Ascending aorta (tissue), 2 donors: ENCODE data around the gene ADCY6. TPM values are rescaled to one million over a fixed set of nuclear protein-coding genes. Genes with fewer than 3 reads are reported as not detected.

ENCODE experiments used
- DNase-seq, 2 donors: peaks; one replicate each; pipeline ENCODE4 v3.0.0-alpha.2; 2019; ENCODE audit warnings: low spot score in 2 of 2
- H3K27ac ChIP-seq, 2 donors: fragments of 200-600 bp; sonication (generic); one replicate each; pipeline ENCODE4 v1.5.1; 2016 to 2017; ENCODE audit warnings: mild to moderate bottlenecking in 1 of 2
- H3K27me3 ChIP-seq: fragments of 200-600 bp; sonication (generic); one replicate; pipeline ENCODE4 v1.5.1; 2017
- H3K36me3 ChIP-seq, 2 donors: fragments of 200-600 bp; sonication (generic); one replicate each; pipeline ENCODE4 v1.5.1; 2016
- H3K4me1 ChIP-seq, 2 donors: fragments of 200-600 bp; sonication (generic); one replicate each; pipeline ENCODE4 v1.5.1; 2016 to 2017; ENCODE audit warnings: mild to moderate bottlenecking in 1 of 2
- H3K4me3 ChIP-seq, 2 donors: fragments of 200-600 bp; sonication (generic); one replicate each; pipeline ENCODE4 v1.5.1; 2016 to 2017; ENCODE audit warnings: mild to moderate bottlenecking in 1 of 2
- H3K9me3 ChIP-seq, 2 donors: fragments of 200-600 bp; sonication (generic); one replicate each; pipeline ENCODE4 v1.5.1; 2016
- intact Hi-C: fragments of 100-400 bp; cut with DNase I; formaldehyde crosslinking; loops from one replicate; pipeline ENCODE4 v1.15.1; 2023
- total RNA-seq: library from RNA; depleted of rRNA; stranded (reverse); fragments of >200 nt; gene quantifications from one replicate; pipeline ENCODE4 v1.1.0, GENCODE V29; 2016
- TF ChIP-seq, protein P1 (sequence below), 3 experiments: fragments of 200-600 bp in 2 of 3; fragments of 450-650 bp in 1 of 3; sonication (generic) in 2 of 3; IDR thresholded peaks; one replicate each; pipeline ENCODE4 v1.5.1; 2016 to 2019; ENCODE audit warnings: antibody characterized with exemption in 3 of 3, mild to moderate bottlenecking in 1 of 3, moderate library complexity in 1 of 3

The ADCY6 gene
- total RNA-seq, 1 donor from 2014 or later: 65.0 TPM

- no peaks in the 10 kb centered on the region for H3K27me3 ChIP-seq
- peaks cover 16 to 18% of the 10 kb centered on the region in 2 donors for H3K36me3 ChIP-seq
- peak overlapping the region; percentile 89 to 93 for H3K27ac ChIP-seq
- intact Hi-C loops: no loop called here
- TF ChIP-seq, protein P1, sequence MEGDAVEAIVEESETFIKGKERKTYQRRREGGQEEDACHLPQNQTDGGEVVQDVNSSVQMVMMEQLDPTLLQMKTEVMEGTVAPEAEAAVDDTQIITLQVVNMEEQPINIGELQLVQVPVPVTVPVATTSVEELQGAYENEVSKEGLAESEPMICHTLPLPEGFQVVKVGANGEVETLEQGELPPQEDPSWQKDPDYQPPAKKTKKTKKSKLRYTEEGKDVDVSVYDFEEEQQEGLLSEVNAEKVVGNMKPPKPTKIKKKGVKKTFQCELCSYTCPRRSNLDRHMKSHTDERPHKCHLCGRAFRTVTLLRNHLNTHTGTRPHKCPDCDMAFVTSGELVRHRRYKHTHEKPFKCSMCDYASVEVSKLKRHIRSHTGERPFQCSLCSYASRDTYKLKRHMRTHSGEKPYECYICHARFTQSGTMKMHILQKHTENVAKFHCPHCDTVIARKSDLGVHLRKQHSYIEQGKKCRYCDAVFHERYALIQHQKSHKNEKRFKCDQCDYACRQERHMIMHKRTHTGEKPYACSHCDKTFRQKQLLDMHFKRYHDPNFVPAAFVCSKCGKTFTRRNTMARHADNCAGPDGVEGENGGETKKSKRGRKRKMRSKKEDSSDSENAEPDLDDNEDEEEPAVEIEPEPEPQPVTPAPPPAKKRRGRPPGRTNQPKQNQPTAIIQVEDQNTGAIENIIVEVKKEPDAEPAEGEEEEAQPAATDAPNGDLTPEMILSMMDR (IDR thresholded peaks at IDR 0.05): no peak
- peaks cover 32 to 50% of the 10 kb centered on the region in 2 donors for H3K4me1 ChIP-seq
- H3K4me3 ChIP-seq: peak overlapping the region; percentile 8 to 20
- DNase-seq: no peak
- no peaks in the 10 kb centered on the region for H3K9me3 ChIP-seq
Observed at GRCh38 chr12:48782457-48783395, 6.2 kb downstream of the ADCY6 start.

DNA sequence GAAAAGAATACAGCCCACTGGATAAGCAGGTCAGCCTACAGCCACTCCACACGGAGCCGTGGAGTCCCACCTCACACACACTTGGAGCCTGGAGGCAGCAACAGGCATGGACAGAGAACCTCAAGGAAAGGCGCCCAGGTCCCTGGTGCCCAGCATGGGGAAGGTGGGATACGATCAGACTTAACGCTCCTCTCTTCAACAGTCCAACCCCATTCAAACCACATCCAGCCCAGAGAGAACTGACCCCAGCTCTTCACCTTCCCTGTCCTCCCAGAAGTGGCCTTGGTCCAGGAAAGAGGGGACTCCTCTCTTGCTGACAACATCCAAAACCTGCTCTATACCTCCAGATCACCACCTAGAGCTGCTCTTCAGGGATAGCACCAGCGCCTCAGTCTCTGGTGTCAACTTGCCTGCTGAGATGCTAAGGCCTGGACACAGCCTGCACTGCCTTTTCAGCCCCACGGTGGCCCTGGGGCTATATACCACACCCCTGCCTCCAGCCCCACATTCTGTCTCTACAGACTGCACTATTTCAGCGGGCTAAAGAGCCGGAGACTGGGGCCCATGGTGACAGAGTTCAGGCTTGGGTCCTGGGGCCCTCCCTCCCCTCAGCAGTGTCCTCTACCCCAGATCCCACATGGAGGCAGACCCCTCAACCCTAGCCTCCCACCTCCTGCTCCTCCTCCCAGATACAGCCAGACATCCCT, 7.0 kb downstream of the ADCY6 start:
- Histone ChIP-seq H3K4me3 (peak overlapping the region; percentile 8 to 20), H3K27ac (peak overlapping the region; percentile 89 to 93), H3K27me3 (no peaks in the 10 kb centered on the region), H3K4me1 (peaks cover 32 to 50% of the 10 kb centered on the region in 2 donors), H3K9me3 (no peaks in the 10 kb centered on the region), H3K36me3 (peaks cover 23 to 26% of the 10 kb centered on the region in 2 donors)
- no peak for DNase-seq
- TF ChIP-seq, protein P1 (IDR thresholded peaks at IDR 0.05): no peak
- intact Hi-C loops: loop anchor here (2.0 kb wide), 1 partner anchor 175 kb away; the partner anchor contains the start of gene ARF3

DNA sequence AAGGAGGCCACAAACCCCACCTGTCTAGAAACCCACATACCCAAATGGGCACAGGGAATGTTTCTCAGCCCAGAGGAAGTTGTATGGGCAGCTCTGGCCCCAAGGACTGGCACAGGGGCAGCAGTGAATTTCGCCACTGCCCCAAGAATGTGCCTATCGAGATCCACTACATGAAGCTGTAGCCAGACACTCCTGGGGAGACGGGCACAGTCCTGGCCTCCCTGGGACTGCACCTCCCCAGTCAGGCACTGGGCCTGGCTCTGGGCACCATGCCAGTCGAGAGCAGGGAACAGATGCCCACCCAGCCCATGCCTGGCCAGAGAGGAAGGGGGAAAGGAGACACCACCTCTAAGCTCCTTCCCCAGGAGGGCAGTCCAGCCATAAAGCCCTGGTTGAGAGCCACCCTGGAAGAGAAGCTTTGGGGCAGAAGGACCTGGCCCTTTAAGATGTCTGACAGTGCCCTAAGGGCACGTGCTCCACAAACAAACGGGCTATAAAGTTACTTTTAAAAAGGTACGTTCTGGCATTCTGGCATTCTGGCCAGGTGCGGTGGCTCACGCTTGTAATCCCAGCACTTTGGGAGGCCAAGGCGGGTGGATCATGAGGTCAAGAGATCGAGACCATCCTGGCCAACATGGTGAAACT, 8.4 kb downstream of the ADCY6 start:
- intact Hi-C loops: loop anchor here (2.0 kb wide), 1 partner anchor 176 kb away; the partner anchor contains the start of gene ARF3
- Histone ChIP-seq H3K27ac (peak overlapping the region; percentile 89 to 93), H3K9me3 (no peaks in the 10 kb centered on the region), H3K36me3 (peaks cover 37 to 40% of the 10 kb centered on the region in 2 donors), H3K4me3 (peak overlapping the region; percentile 30 to 42), H3K27me3 (no peaks in the 10 kb centered on the region), H3K4me1 (peaks cover 25 to 41% of the 10 kb centered on the region in 2 donors)
- peak in 1 of 2 donors; percentile 69 for DNase-seq
- TF ChIP-seq, protein P1 (IDR thresholded peaks at IDR 0.05): no peak

- peak; percentile 70 to 94 for DNase-seq
- Histone ChIP-seq H3K36me3 (peaks cover 44 to 46% of the 10 kb centered on the region in 2 donors), H3K4me3 (peak overlapping the region; percentile 30 to 42), H3K27ac (peak overlapping the region; percentile 89 to 93), H3K4me1 (peaks cover 25 to 41% of the 10 kb centered on the region in 2 donors), H3K9me3 (no peaks in the 10 kb centered on the region), H3K27me3 (no peaks in the 10 kb centered on the region)
- intact Hi-C loops: loop anchor here (1.0 to 2.0 kb wide), 2 partner anchors 9 to 177 kb away; partner anchors contain the start of genes ADCY6 and ARF3
- TF ChIP-seq, protein P1 (IDR thresholded peaks at IDR 0.05): no peak
Observed at GRCh38 chr12:48779869-48780268, 9.0 kb downstream of the ADCY6 start.
